Karpas-422 (cell line): ENCODE results near the gene TUBA4A. TPM values are rescaled to one million over a fixed set of nuclear protein-coding genes. Genes with fewer than 3 reads are reported as not detected.

ENCODE experiments used
- DNase-seq: peaks from one replicate; pipeline ENCODE4 v3.0.0-alpha.2; 2015
- H2AFZ ChIP-seq: fragments of 200-600 bp; sonication (generic); 2 replicates; pipeline ENCODE4 v1.6.1; 2014; ENCODE audit warnings: antibody characterized with exemption, low read length, mixed read lengths
- H3K27ac ChIP-seq: fragments of 200-600 bp; sonication (generic); 2 replicates; pipeline ENCODE4 v1.5.1; 2014; ENCODE audit warnings: mild to moderate bottlenecking, low read length, moderate library complexity
- H3K27me3 ChIP-seq: fragments of 200-600 bp; sonication (generic); 2 replicates; pipeline ENCODE4 v1.6.1; 2014; ENCODE audit warnings: low read length, mixed read lengths
- H3K36me3 ChIP-seq: fragments of 200-600 bp; sonication (generic); 2 replicates; pipeline ENCODE4 v1.6.1; 2014; ENCODE audit warnings: low read length, mixed read lengths; ENCODE audit not compliant: insufficient read depth
- H3K4me1 ChIP-seq: fragments of 200-600 bp; sonication (generic); 2 replicates; pipeline ENCODE4 v1.6.1; 2014; ENCODE audit warnings: mild to moderate bottlenecking, low read length, mixed read lengths
- H3K4me2 ChIP-seq: fragments of 200-600 bp; sonication (generic); 2 replicates; pipeline ENCODE4 v1.6.1; 2014; ENCODE audit warnings: low read length, low read depth, mild to moderate bottlenecking; ENCODE audit not compliant: poor library complexity, severe bottlenecking
- H3K4me3 ChIP-seq: fragments of 200-600 bp; sonication (generic); 2 replicates; pipeline ENCODE4 v1.5.1; 2014; ENCODE audit warnings: mild to moderate bottlenecking, antibody characterized with exemption, low read length, mixed read lengths
- H3K79me2 ChIP-seq: fragments of 200-600 bp; sonication (generic); 2 replicates; pipeline ENCODE4 v1.6.1; 2014; ENCODE audit warnings: mild to moderate bottlenecking, low read length, mixed read lengths
- H3K9ac ChIP-seq: fragments of 200-600 bp; sonication (generic); 2 replicates; pipeline ENCODE4 v1.6.0; 2014; ENCODE audit warnings: low read length
- H3K9me2 ChIP-seq: fragments of 200-600 bp; sonication (generic), shearing (Covaris generic); replicated peaks from 2 replicates; pipeline ENCODE4 v1.6.0; 2014; ENCODE audit warnings: mild to moderate bottlenecking, low read length, moderate library complexity; ENCODE audit not compliant: insufficient read depth
- H3K9me3 ChIP-seq: fragments of 300-700, 200-600 bp; sonication (generic); 2 replicates; pipeline ENCODE4 v1.6.1; 2014; ENCODE audit warnings: low read length, mixed read lengths
- H4K20me1 ChIP-seq: fragments of 200-600 bp; sonication (generic); 2 replicates; pipeline ENCODE4 v1.6.1; 2014; ENCODE audit warnings: mild to moderate bottlenecking, antibody characterized with exemption, low read length, low read depth; ENCODE audit not compliant: insufficient read depth
- total RNA-seq: library from RNA; depleted of rRNA; stranded (reverse); fragments of >200 nt; shearing (Covaris generic); gene quantifications from 2 replicates; pipeline ENCODE4 v1.2.3, GENCODE V29; 2014; ENCODE audit warnings: low replicate concordance; rRNA removed

Gene TUBA4A
- 32.6 and 61.8 TPM in 2 replicates for total RNA-seq

GRCh38 chr2:219253753-219254589 lies at the start of gene TUBA4A:
TSS of gene TUBA4A (minus strand) at chr2:219253918. CDS start at chr2:219253858, 60 bp downstream.
- no peaks in the 10 kb centered on the region for H3K9me2 ChIP-seq
- H3K4me1 ChIP-seq, result peaks cover 56% of the 10 kb centered on the region
- H3K4me2 ChIP-seq, result peak within 1 kb of the TSS; percentile 88
- H3K79me2 ChIP-seq, result peaks cover 30% of the 10 kb centered on the region
- peak within 1 kb of the TSS; percentile 92 for H3K4me3 ChIP-seq
- no peaks in the 10 kb centered on the region for H3K9me3 ChIP-seq
- no peaks in the 10 kb centered on the region; the same call in 1 of the 2 replicates for H3K36me3 ChIP-seq
- peak within 1 kb of the TSS; percentile 83 for H3K9ac ChIP-seq
- H4K20me1 ChIP-seq, result peaks cover 23% of the 10 kb centered on the region; the same call in 1 of the 2 replicates
- peak within 1 kb of the TSS; percentile 47; the same call in 1 of the 2 replicates for H2AFZ ChIP-seq
- H3K27me3 ChIP-seq, result no peaks in the 10 kb centered on the region
- H3K27ac ChIP-seq, result peak within 1 kb of the TSS; percentile 71
- DNase-seq, result peak; percentile 94

- Histone ChIP-seq H3K9me3 (no peaks in the 10 kb centered on the region), H3K4me1 (peaks cover 4% of the 10 kb centered on the region), H3K4me2 (no peak overlapping the region), H3K79me2 (no peaks in the 10 kb centered on the region), H2AFZ (no peak overlapping the region), H3K9me2 (no peaks in the 10 kb centered on the region), H3K4me3 (no peak overlapping the region), H3K27ac (no peak overlapping the region), H4K20me1 (no peaks in the 10 kb centered on the region), H3K27me3 (no peaks in the 10 kb centered on the region), H3K9ac (no peak overlapping the region), H3K36me3 (no peaks in the 10 kb centered on the region)
- DNase-seq, result no peak
These were observed 48.8 kb upstream of the TUBA4A start for GRCh38 chr2:219302412-219302968.

DNA sequence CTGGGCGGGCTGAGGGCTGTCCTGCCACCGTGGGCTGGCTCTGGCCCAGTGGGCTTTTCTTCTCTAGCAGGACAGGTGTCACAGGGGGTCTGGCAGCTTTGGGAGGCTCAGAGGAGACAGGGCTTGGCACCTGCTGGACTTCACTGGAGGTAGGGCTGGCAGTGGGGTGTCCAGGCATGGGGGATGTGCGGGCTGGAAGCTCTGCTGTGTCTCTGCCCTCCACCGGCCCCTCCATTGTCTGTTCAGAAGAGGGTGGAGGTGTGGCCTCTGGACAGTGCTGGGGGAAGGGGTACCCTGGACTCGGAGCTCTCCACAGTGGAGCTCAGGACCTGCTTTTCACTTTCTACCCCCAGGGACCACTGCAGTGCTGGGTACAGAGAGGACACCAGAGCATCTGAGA lies 46.3 kb upstream of the TUBA4A start:
- Histone ChIP-seq H4K20me1 (no peaks in the 10 kb centered on the region), H3K9me3 (no peaks in the 10 kb centered on the region), H3K36me3 (no peaks in the 10 kb centered on the region), H3K9ac (no peak overlapping the region), H2AFZ (no peak overlapping the region), H3K79me2 (no peaks in the 10 kb centered on the region), H3K4me3 (no peak overlapping the region), H3K27ac (no peak overlapping the region), H3K4me1 (peaks cover 6% of the 10 kb centered on the region), H3K9me2 (no peaks in the 10 kb centered on the region), H3K4me2 (no peak overlapping the region), H3K27me3 (0 out of 2 replicates have a peak, but pooled peaks cover 4% of the 10 kb centered on the region)
- DNase-seq, result no peak

- no peak overlapping the region for H2AFZ ChIP-seq
- DNase-seq, result no peak
- H3K27ac ChIP-seq, result no peak overlapping the region
- no peaks in the 10 kb centered on the region for H4K20me1 ChIP-seq
- H3K9ac ChIP-seq, result peak overlapping the region; percentile 36; the same call in 1 of the 2 replicates
- no peaks in the 10 kb centered on the region for H3K9me2 ChIP-seq
- H3K36me3 ChIP-seq, result no peaks in the 10 kb centered on the region
- H3K79me2 ChIP-seq, result no peaks in the 10 kb centered on the region
- H3K4me3 ChIP-seq, result no peak overlapping the region
- H3K4me1 ChIP-seq, result peaks cover 11% of the 10 kb centered on the region
- H3K9me3 ChIP-seq, result no peaks in the 10 kb centered on the region
- H3K4me2 ChIP-seq, result no peak overlapping the region
- 0 out of 2 replicates have a peak, but pooled peaks cover 4% of the 10 kb centered on the region for H3K27me3 ChIP-seq
These were observed 45.6 kb upstream of the TUBA4A start for GRCh38 chr2:219299372-219299760.

DNA sequence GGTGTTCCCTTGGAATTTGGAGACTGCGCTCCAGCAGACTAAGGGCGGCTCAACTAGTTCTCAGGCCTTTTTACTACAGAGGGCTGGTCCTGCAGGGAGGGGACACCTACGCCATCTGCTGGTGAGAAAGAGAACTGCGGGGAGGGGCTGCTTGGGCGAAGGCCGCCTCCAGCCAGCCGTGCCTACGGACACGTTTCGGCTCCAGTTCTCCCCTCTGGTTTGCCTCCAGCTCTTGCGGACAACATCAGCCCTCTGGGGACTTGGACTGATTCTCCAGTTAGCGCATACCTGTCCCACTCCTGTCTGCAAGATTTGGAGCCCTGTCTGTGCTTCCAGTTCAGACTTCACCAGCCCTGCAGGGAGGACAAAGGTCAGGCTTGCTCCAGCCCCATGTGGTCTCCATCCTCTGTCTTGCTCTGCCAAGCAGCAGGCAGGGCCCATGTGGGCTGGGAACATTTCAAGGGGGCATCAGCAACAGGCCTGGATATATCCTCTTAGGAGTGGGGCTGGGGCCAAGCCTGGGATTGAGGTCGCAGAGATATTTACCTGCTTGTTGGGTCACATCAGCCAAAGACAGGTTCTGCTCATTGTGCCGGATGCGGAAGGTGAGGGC lies 45.1 kb upstream of the TUBA4A start:
- Histone ChIP-seq H3K4me2 (no peak overlapping the region), H4K20me1 (no peaks in the 10 kb centered on the region), H3K4me3 (no peak overlapping the region), H3K9me3 (no peaks in the 10 kb centered on the region), H3K27me3 (0 out of 2 replicates have a peak, but pooled peaks cover 4% of the 10 kb centered on the region), H3K27ac (no peak overlapping the region), H3K9me2 (no peaks in the 10 kb centered on the region), H3K79me2 (no peaks in the 10 kb centered on the region), H3K36me3 (no peaks in the 10 kb centered on the region), H3K4me1 (peaks cover 16% of the 10 kb centered on the region), H3K9ac (peak overlapping the region; percentile 36), H2AFZ (peak overlapping the region; percentile 60; the same call in 1 of the 2 replicates)
- DNase-seq, result peak; percentile 94

GRCh38 chr2:219297766-219298456 lies 44.2 kb upstream of the TUBA4A start:
- DNase-seq, result no peak
- no peak overlapping the region for H3K27ac ChIP-seq
- peaks cover 16% of the 10 kb centered on the region for H3K4me1 ChIP-seq
- no peak overlapping the region for H3K9ac ChIP-seq
- H3K4me3 ChIP-seq, result no peak overlapping the region
- no peaks in the 10 kb centered on the region for H4K20me1 ChIP-seq
- no peak overlapping the region for H2AFZ ChIP-seq
- 0 out of 2 replicates have a peak, but pooled peaks cover 4% of the 10 kb centered on the region for H3K27me3 ChIP-seq
- H3K9me3 ChIP-seq, result no peaks in the 10 kb centered on the region
- H3K4me2 ChIP-seq, result no peak overlapping the region
- no peaks in the 10 kb centered on the region for H3K9me2 ChIP-seq
- no peaks in the 10 kb centered on the region for H3K79me2 ChIP-seq
- no peaks in the 10 kb centered on the region for H3K36me3 ChIP-seq

DNA sequence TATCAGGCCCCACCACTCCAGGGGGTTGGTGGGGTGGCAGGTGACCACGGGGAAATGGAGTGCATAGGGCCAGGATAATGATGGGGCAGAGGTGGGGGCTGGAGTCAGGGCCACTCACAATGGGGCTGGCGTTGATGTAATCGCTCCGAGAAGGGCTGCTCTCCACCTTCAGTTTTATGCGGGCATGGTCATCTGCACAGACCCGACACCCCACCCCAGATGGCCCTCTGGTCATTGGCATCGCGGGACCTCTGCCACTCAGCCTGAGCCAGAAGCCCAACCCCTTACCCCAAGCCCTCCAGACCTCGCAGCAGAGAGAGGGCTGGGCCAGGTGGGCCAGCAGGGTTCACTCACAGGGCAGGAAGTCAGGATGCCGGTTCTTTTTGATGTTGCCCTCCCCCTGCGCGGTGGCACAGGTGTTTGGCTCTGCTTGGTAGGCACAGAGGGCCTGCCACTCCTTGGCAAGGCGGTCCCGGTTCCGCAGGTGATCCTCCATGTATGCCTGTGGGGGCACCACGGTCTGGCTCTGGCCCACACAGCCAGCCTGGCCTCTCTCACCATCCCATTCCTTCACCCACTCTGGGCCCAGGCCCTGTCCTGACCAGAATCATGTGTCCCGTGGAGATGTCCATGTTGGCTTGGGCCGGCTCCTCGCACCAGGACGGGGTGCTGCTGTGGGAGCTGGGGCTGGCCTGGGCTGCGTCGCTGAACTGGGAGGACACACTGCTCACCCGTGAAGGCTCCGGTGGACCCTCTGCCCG lies 43.1 kb upstream of the TUBA4A start:
- H3K9me2 ChIP-seq, result no peaks in the 10 kb centered on the region
- no peaks in the 10 kb centered on the region for H3K36me3 ChIP-seq
- H3K4me1 ChIP-seq, result peaks cover 16% of the 10 kb centered on the region
- H3K4me3 ChIP-seq, result no peak overlapping the region
- no peaks in the 10 kb centered on the region for H3K79me2 ChIP-seq
- no peak overlapping the region for H3K27ac ChIP-seq
- DNase-seq, result no peak
- H3K4me2 ChIP-seq, result no peak overlapping the region
- no peaks in the 10 kb centered on the region for H4K20me1 ChIP-seq
- no peaks in the 10 kb centered on the region for H3K9me3 ChIP-seq
- H2AFZ ChIP-seq, result no peak overlapping the region
- H3K27me3 ChIP-seq, result 0 out of 2 replicates have a peak, but pooled peaks cover 4% of the 10 kb centered on the region
- H3K9ac ChIP-seq, result no peak overlapping the region
